ENCODE data around the gene KCNA2.

The KCNA2 gene

DNA sequence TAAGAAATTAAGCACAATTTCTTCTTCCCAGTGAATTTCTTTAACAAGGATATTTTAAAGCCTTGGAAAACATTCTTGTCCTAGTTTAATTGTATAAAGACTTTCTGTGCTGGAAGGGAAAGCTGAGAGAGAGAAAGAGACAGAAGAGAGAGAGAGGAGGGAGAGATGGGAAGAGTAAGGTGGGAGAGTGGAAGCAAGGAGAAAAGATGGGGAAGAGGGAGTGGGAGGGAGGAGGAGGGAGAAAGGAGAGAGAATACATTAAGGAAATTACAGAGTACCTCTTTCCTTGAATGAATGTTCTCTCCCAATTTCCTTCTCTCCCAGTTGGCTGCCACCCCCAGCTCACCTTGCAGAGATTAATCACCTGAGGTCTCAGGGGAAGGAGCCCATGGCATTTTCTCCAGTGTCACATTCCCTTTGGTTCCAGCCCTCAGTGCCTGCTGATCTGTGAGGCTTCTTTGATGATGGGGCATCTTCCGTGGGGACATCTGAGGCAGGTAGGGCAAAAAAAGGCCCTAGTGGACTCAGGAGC, 54.8 kb downstream of the KCNA2 start:
- no peak for DNase-seq (ENCODE audit: low read depth)
- no peak overlapping the region for H3K4me3 ChIP-seq (ENCODE audit: low read length)
- no peak for TF ChIP-seq CTCF (conservative IDR thresholded peaks at IDR 0.05; ENCODE audit: low read depth, low read length)

GRCh38 chr1:110549831-110550230, 56.3 kb downstream of the KCNA2 start:
- no peak for DNase-seq (ENCODE audit: low read depth)
- no peak overlapping the region for H3K4me3 ChIP-seq (ENCODE audit: low read length)
- no peak for TF ChIP-seq CTCF (conservative IDR thresholded peaks at IDR 0.05; ENCODE audit: low read depth, low read length)

GRCh38 chr1:110548381-110548780, 57.8 kb downstream of the KCNA2 start:
- no peak for DNase-seq (ENCODE audit: low read depth)
- H3K4me3 ChIP-seq (ENCODE audit: low read length) = no peak overlapping the region
- TF ChIP-seq CTCF (conservative IDR thresholded peaks at IDR 0.05; ENCODE audit: low read depth, low read length) = peak; percentile 65

GRCh38 chr1:110547017-110547416, 59.1 kb downstream of the KCNA2 start:
- H3K4me3 ChIP-seq (ENCODE audit: low read length) = no peak overlapping the region
- DNase-seq (ENCODE audit: low read depth) = no peak
- no peak for TF ChIP-seq CTCF (conservative IDR thresholded peaks at IDR 0.05; ENCODE audit: low read depth, low read length)

- H3K4me3 ChIP-seq (ENCODE audit: low read length) = no peak overlapping the region
- no peak for DNase-seq (ENCODE audit: low read depth)
- no peak for TF ChIP-seq CTCF (conservative IDR thresholded peaks at IDR 0.05; ENCODE audit: low read depth, low read length)
Measured at GRCh38 chr1:110545492-110545891, 60.7 kb downstream of the KCNA2 start.

GRCh38 chr1:110544753-110545152, 61.4 kb downstream of the KCNA2 start:
- no peak for TF ChIP-seq CTCF (conservative IDR thresholded peaks at IDR 0.05; ENCODE audit: low read depth, low read length)
- DNase-seq (ENCODE audit: low read depth) = no peak
- no peak overlapping the region for H3K4me3 ChIP-seq (ENCODE audit: low read length)

Measured in retinal pigment epithelial cell (primary cell).